ENCODE results near the gene FAM170B.

The FAM170B gene

DNA sequence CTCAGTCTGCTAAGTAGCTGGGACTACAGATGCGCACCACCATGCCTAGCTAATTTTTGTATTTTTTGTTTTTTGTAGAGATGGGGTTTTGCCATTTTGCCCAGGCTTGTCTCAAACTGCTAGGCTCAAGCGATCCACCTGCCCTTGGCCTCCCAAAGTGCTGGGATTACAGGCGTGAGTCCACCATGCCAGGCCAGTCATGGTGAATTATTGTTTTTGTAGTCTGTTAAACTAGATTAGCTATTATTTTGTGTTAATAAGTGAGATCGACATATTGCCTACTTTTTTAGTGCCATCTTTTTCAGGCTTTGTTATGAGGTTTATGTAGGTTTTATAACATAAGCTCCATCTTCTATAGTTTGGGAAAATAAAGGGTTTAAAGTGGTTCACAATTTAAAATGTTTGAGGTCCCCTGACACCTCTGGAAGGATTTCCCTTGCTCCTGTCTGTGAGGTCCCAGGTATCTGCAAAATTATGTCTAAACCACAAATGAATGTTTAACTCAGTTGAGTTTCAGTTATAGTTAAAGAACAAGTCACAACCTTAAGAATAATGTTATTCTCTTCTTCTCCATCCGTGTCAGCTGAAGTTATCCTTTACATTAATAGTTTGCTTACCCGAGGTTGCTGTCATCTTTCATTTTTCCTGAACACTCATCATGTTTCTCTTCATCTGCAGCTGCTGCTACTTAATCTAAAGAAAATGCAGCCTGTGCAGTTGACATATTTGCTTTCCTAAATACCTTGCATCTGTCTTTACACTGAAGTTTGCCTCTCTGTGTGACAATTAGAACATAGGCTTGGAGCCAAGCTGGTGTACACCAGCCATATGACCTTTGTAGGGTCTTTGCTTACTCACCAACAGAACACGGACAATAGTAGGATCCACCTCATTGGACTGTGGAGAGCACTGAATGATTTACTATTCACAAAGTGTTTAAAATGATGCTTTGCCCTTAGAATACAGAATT is 9.6 kb downstream of the FAM170B start:
- no peak for DNase-seq (ENCODE audit: low read depth in 2 of 2)

DNA sequence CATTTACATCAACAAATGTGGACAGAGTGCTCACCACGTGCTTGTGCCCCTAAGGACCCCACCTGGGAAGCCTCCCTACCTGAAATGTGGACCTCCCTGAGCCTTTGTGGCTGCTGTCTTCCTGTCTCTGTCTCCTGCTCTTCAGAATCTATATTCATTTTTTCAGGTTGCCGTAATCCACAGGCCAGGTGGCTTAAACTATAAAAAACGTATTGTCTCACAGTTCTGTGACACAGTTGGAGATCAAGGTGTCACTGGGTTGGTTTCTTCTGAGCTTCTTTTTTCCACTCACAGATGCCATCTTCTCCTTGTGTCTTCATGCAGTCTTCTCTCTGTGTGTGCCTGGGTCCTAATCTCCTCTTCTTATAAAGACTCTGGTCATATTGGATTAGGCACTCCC is 12.9 kb downstream of the FAM170B start:
- no peak for DNase-seq (ENCODE audit: low read depth in 2 of 2)

- DNase-seq (ENCODE audit: low read depth in 2 of 2), result no peak
Observed at GRCh38 chr10:49119746-49120145, 14.1 kb downstream of the FAM170B start.

- DNase-seq (ENCODE audit: low read depth in 2 of 2), result no peak
Observed at GRCh38 chr10:49118430-49119074, 15.3 kb downstream of the FAM170B start.

- DNase-seq (ENCODE audit: low read depth in 2 of 2), result no peak
Observed at GRCh38 chr10:49117376-49118070, 16.3 kb downstream of the FAM170B start.

GRCh38 chr10:49116509-49117375 is 17.1 kb downstream of the FAM170B start:
- no peak for DNase-seq (ENCODE audit: low read depth in 2 of 2)

GRCh38 chr10:49115796-49116508 is 17.9 kb downstream of the FAM170B start:
- DNase-seq (ENCODE audit: low read depth in 2 of 2), result no peak

DNA sequence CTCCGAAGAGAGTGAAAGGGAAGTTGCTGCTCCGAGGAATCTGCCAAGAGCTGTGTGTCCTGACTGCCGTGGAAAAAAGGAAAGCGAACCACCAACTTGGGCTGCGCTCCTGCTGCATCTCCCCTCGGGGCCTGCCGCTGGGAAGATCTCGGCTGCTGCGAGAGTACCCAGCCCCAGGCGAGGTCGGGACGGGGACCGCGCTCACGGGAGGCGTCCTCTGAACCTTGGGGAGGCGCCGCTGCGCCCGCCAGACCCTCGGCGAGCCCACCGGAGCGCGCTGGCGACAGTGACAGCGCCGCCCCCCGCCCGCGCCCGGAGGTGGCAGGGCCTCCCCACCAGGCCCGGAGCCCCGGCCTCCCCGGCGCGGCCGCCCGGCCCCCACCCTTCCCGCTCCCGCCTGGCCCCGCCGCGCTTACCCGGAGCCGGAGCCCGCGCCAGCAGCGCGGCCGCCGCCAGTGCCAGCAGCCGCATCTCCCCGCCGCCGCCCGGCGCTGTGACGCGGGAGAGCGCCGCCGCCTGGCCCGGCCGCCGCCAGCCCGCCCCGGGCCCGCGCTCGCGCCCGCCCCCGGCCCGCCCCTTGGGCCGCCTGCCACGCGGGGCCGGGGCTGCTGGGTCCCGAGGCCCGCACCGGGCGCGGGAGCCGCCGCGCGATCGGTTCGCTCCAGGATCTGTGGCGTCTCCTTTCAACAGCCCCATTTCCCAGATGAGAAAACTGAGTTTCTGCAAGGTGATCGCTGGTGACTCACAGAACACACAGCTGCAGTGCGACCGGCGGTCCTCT is 18.6 kb downstream of the FAM170B start, which contains the start of gene VSTM4:
Gene VSTM4 (minus strand): TSS at position 508 of the 781 bp plus-strand sequence. CDS start 37 bp downstream, at position 471.
- DNase-seq (ENCODE audit: low read depth in 2 of 2), result no peak

GRCh38 chr10:49114718-49115014 is 19.2 kb downstream of the FAM170B start:
- no peak for DNase-seq (ENCODE audit: low read depth in 2 of 2)

DNA sequence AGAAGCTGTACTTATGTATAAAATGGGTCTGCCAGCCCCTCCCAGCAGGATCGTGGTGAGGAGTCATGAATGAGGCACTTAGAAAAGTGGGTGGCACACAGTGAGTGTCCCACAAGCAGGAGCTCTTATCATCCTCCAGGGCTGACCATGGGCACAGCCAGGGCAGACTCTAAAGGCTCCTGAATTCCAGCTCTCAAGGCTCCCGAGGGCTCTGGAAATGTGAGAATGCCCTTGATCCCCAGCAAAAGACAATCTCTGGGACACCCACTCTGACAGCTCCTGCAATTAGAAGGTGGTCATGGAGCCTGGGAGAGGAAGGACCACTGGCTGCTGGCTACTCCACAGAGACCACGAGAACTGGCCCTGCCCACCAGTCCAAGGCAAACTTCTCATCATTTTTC is 20.1 kb downstream of the FAM170B start:
- no peak for DNase-seq (ENCODE audit: low read depth in 2 of 2)

- no peak for DNase-seq (ENCODE audit: low read depth in 2 of 2)
Observed at GRCh38 chr10:49112851-49113250, 21.0 kb downstream of the FAM170B start.

DNA sequence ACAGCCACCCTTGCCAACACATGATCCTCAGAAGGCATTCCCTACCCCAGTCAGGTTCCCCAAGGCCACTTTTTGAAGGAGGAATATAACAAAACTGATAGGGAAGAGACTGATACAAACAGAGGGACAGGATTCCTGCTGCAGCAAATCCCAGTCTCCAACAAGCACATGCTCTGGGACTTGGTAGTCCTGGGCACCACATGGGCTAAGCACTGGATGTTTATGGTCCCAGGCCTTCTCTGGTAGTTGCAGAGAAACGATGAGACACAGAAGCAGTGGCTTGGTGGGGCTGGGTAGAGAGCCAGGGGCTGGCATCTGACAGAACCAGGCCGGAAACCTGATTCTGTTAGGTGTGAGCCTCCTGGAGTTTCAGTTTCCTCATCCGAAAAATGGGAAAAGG is 21.7 kb downstream of the FAM170B start:
- DNase-seq (ENCODE audit: low read depth in 2 of 2), result no peak

DNA sequence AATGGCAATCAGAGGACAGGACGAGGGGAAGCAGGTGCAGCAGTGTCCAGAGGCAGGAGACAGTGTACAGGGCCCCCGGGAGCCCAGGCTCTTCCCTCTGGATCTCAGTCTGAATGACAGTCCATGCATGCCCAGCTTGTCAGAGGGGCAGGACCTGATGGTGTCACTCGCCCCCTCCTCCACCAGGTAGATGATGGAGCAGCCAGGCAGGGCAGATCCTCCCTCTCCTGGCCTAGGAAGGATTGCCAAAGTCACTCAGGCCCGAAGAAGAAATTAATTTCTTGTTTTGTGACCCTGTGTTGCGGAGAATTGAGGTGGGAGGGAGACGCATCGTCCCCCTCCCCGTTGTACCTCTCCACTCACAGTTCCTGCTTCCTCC is 22.5 kb downstream of the FAM170B start:
- DNase-seq (ENCODE audit: low read depth in 2 of 2), result no peak

- no peak for DNase-seq (ENCODE audit: low read depth in 2 of 2)
Observed at GRCh38 chr10:49110684-49111319, 23.0 kb downstream of the FAM170B start.

DNA sequence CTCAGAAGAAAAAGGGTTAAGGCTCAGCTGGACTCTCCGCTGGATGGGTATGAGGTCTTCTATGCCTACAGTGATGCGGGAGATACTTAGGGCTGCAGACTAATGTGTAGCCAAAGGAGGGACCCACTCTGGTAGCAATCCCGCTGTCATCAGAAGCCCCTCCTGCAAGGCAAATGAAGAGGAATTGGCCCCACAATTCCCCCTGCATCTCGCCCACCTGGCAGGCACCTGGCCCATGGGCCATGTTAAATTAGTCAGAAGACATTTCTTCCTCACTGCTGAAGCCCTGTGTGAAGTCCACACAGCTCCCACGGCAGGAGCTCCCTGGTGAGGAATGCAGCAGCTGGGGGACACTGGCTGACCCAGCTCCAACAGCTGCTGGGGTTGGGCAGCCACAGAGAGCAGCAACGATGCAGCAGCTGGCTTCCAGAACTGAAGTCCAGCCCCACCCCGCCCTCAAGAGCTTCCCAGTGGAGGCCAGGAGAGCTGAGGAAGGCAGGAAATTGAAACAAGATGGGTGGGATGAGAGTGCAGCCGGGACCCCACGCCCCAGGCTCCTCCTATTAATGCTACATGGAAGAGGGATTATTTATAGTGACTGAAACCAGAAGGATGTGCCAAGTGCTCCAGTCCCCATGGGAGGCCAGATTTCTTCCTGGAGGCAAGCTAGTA is 24.0 kb downstream of the FAM170B start:
- DNase-seq (ENCODE audit: low read depth in 2 of 2), result no peak

DNA sequence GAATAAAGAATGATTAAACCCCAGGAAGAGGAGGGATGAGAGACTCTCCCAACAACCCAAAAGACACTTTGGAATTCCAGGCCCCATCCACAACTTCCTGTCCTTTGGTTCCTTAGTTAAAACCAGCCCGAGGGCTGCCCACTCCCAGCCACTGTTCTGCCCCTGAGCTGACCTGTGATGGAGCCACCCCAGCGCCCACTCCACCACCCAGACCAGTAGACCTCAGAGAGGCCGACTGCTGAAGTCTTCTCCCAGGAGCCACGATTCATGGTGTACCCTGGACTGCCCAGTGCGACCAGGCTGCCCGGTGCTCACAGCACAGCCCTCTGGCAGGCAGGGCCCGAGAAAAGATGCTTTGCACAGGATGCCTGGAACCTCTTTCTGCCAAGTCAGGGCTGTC is 25.2 kb downstream of the FAM170B start:
- DNase-seq (ENCODE audit: low read depth in 2 of 2), result no peak

GRCh38 chr10:49107887-49108267 is 25.9 kb downstream of the FAM170B start:
- no peak for DNase-seq (ENCODE audit: low read depth in 2 of 2)

- DNase-seq (ENCODE audit: low read depth in 2 of 2), result no peak
Observed at GRCh38 chr10:49107111-49107886, 26.5 kb downstream of the FAM170B start.
